Measurements from ENCODE around the gene TEAD4.

The TEAD4 gene

DNA sequence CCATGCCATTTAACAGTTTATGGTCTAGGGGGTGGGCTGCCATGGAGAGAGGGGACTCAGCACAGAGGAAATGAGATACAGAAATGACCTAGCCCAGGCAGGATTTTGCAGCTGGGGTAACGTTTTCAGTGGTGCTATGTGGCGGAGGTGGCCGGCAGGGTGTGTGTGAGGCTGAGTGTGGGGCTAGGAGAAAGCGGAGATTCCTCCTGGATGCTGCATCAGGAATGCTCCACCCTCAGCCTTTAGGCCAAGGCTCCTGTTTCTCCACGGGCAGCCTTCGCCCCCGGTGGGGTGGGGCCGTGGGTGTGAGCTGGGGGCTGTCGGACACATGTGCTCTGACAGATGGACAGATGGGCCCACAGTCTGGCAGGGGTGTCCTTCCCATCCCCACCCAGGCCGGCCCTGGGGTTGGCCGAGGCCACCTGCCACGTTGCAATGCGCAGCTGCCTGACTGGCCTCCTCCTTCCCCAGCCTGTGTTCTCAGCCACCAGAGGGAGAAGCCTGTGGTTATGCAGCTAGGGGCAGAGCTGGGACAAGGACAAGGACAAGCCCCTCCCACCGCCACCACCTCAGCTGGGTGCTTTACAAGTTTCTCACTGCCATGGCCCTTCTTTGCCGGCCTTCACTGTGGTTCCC lies 44.3 kb downstream of the TEAD4 start:
- DNase-seq, result no peak

DNA sequence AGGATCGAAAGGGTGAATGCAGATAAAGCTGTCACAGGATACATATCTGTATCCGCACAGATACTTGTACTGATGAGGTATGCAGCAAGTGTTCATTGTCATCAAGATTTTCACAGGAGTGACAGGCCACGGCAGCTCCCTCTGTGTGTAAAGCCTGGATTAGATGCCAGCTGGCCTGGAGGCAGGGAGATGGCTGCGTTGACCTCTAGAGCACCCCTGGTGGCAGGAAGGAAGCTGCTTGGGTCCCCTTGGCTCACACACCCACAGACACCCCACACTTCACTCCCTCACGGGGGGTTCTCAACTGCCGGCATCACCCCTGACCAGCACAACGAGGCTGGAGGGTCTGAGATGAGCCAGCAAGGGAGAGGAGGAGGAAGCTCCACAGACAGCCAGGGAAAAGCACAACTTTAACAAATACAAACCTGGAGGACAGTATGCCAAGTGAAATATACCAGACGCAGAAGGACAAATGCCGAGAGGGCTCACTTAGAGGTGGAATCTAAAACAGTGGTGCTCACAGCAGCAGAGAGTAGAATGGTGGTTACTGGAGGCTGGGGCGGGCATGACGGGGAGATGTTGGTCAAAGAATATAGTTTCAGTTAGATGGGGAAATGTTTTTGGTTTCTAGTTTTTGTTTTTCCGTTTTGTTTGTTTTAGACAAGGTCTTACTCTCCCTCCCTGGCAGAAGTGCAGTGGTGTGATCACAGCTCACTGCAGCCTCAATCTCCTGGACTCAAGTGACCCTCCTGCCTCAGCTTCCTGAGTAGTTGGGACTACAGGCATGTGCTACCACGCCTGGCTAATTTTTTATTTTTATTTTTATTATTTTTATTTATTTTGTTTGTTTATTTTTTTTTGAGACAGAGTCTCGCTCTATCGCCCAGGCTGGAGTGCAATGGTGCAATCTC lies 45.7 kb downstream of the TEAD4 start:
- no peak for DNase-seq

DNA sequence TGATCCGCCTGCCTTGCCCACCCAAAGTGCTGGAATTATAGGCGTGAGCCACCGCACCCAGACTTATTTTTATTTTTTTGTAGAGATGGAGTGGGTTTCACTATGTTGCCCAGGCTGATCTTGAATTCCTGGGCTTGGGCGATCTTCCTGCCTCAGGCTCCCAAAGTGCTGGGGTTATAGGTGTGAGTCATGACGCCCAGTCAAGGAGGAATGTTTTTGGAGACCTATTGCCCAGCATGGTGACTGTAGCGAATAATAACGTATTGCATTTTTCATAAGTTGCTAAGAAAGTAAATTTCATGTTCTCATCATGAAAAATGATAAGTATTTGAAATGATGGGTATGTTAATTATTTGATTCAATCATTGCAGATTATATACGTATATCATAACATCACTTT lies 46.5 kb downstream of the TEAD4 start:
- DNase-seq, result no peak

DNA sequence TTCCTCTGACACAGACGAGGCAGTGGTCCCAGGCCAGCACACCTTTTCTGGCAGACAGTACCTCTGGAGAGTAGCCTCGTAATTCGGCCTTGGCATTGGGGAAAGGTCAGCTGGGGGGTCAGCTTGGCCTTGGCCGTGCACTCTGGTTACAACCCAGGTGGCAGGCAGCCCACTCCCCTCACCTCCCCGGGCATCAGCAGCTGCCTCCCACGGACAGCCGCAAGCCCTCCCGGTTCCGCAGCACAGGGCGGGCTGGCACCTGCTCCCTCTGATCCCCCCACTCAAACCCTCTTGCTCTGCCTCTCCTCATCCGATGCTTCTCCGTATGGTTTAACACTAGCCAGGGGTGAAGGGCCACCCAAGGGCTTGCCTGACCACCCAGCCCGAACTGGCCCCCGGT lies 50.6 kb downstream of the TEAD4 start:
- no peak for DNase-seq

DNA sequence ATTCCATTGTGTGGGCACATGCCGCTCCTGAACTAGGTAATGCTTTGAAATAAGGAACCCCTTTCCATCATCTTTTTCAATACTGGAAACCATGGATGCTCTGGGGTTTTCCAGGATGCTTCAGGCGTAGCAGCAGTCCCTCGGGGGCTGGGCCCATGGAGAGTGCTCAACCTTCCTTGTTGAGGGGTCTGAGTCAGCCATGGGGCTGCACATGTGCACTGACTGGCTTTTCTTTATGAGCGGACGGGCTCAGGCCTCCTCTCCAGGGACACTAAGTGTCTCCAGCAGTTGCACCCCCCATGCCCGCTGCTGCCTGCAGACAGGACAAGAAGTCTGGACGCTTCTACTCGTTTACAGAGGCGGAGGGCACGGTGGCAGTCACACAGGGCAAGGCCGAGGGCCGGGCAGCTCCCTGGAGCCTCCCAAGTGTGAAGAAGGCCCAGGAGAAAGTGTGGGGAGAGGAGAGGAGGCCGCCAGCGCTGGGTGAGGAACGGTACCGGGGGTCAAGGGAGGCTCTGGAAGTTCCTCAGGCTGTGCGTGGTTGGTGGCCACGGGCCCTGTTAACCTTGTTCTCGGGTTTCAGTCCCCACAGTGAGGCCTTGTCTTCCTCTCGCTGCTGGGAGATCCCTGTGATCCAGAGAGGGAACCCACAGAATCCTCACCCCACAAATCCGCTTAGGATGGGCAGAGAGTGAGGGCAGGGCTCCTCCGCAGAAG lies 51.2 kb downstream of the TEAD4 start:
- DNase-seq, result no peak

DNA sequence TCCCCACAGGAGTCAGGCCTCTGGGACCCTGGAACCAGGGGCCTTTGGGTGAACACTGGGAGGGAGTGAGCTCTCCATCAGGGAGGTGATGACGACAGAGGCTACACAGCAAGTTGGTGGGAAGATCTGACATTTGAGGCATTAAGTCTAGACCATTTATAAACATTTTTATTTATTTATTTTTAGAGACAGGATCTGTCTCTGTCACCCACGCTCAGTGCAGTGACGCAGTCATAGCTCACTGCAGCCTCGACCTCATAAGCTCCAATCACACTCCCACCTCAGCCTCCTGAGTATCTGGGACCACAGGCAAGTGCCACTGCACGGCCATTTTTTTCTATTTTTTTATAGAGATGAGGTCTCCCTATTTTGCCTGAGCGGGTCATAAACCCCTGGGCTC lies 53.6 kb downstream of the TEAD4 start:
- no peak for DNase-seq

DNA sequence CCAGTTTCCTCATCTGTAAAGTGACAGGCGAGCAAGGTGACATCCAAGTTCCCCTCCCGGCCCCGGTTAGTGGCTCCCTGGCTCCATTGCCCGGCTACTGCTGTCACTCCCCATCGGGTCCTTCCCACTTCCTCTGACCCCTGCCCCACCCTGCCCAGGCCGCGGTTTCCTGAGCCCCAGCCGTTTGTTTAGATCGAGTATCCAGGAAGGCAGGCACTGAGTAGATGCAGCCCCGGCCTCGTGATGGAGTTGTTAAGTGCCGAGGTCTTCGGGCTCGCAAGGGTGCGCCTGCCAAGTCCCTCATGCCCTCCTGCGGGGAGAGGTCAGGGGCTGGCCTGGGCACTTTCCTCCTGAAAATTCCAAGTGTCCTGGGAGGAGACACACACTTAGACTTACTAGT lies 55.4 kb downstream of the TEAD4 start:
- no peak for DNase-seq

DNA sequence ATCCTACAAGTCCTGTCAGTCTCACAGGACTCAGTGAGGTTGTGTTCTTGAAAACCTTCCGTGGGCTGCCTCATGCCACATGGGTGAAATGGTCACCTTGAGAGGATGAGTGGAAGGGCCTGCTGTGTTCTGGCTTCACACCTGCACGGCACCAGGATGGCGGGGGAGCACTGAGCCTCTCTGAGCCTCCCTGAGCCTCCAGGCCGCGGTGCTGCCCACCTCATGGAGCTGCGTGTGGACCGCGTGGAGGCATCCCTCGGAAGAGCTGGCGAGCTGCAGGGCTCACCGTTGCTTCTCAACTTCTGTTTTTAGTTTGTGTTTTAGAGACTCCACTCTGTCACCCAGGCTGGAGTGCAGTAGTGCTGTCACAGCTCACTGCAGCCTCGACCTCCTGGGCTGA lies 56.2 kb downstream of the TEAD4 start:
- DNase-seq, result no peak

DNA sequence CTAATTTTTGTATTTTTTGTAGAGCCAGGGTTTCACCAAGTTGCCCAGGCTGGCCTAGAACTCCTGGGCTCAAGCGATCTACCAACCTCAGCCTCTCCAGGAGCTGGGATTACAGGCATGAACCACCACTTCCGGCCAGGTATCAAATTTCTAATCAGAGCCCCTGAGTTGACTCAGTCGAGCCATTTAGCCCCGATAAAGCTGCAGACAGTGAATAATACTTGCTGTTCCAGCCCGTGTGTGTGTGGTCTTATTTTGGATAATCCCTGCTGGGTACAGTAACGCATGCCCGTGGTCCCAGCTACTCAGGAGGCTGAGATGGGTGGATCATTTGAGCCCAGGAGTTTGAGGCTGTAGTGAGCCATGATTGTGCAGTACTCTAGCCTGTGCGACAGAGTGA lies 57.0 kb downstream of the TEAD4 start:
- no peak for DNase-seq

DNA sequence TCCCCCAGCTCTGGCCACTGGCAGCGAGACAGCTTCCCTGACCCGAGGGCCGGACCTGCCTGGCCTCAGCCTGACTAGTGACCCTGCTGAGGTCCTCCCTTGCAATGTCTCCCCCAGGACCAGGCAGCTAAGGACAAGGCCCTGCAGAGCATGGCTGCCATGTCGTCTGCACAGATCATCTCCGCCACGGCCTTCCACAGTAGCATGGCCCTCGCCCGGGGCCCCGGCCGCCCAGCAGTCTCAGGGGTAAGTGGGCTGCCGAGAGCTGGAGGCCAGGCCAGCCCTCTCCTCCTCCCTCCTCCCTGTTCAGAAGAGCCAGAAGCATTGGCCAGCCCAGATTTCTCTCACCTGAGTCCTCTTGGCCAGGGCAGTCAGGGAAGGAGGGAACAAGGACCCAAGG lies 58.1 kb downstream of the TEAD4 start:
- no peak for DNase-seq

DNA sequence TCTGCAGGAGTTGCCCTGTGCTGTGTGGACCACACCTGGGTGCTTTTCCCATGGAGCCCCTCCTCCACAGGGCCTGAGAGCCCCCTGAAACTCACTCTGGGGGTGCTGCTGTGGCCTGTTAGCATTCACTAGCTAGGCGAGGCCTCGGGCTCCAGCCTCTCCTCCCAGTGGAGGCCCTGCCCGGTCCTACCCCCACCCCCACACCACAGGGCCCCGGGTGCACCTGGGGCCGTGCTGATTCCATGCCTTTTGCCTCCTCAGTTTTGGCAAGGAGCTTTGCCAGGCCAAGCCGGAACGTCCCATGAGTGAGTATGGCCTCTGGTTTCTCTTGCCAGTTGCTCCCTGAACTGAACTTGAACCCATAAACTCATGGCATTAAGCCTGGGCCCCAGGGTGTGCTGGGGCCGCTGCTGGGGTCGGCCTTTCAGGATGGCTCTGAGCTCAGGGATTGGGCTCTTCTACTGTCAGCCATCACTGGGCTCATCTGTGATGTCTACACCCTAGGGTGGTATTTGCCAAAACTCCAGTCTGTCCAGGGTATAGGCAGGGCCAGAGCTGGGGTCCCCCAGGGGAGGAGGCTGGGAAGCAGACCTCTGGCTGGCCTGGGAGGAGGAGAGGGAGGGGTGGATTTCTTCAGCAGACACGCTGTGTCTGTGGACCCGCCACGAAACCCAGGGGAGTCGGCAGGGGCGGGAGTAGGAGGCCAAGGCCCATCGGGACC lies 59.2 kb downstream of the TEAD4 start:
- DNase-seq, result no peak

DNA sequence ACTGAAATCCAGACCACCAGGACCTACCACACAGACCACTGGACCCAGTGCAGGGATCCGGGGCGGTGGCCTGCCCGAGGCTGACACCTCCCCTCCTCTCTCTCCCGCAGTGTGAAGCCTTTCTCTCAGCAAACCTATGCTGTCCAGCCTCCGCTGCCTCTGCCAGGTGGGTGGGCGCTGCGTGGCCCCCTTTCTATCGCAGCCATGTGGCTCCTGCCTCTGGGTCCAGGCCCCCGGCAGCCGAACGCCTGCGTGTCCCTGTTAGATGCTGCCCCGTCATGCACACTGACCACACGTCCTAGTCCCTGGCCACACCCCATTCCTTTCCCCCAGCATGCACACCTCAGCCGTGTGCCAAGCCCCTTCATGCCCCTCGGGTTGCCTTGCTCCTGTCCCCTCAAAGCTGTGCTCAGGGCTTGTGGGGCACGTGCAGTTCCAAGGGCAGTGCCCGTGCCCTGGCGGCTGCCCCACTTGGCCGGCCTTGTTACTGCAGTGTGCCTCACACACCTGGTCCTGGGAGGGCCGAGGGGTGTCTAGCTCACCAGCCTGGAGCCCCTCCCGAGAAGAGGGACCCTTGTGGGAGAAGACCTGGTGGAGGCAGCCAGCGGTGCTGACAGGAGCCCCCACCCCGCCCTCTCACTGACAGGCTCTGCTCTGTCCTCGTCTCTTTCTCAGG lies 59.9 kb downstream of the TEAD4 start:
- DNase-seq, result no peak

DNA sequence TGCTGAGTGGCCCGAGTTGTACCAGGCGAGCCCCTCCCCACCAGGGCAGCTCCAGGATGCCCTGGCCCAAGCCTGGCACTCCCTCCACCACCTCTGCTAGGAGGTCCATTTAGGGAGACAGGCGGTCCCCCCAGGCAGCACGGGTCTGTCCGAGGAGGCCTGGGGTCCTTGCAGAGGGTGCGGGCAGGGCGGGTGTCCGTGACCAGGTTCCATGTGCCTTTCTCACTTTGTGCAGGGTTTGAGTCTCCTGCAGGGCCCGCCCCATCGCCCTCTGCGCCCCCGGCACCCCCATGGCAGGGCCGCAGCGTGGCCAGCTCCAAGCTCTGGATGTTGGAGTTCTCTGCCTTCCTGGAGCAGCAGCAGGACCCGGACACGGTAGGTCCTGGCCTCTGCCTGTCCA lies 61.2 kb downstream of the TEAD4 start:
- DNase-seq, result no peak

DNA sequence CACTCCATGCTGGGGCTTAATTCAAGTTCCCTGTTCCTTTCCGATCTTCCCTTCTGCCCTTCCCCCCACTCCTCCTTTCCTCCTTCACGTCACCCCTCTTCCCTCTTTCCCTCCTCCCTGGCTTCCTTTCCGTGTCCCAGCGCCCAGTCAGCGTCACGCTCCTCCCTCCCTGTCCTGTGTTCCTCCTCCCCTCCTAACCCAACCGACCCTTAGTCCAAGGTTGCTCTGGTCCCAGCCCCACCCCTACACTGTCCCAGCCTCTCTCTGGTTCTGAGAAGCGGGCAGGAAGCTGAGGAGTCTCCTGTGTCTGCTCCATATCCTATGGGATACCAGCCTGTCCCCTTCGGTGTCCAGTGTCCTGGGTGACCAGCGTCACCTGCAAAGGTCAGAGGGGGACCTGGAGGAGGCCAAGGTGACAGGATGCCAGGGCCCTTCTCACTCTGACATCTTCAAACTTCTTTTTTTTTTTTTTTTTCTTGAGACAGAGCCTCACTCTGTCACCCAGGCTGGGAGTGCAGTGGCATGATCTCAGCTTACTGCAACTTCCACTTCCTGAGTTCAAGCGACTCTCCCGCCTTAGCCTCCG lies 61.7 kb downstream of the TEAD4 start:
- DNase-seq, result no peak

DNA sequence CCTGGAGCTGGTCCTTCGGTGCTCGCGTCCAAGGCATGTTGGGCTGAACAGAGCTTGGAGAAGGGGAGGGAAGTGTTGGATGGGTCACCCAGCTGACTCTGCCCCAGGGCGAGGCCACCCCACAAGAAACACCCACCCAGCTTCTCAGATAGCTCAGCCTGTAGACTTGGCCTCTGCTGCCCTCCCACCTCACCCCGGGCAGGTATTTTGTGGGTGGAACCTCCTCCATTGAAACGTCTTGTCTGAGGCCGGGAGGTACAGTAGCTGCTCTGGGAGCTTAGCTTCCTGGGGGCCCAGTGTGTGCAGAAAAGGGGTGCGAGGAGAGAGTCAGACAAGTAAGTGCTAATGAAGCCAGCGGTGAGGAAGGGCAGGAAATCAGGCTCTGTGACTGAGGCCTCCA lies 63.2 kb downstream of the TEAD4 start:
- no peak for DNase-seq

DNA sequence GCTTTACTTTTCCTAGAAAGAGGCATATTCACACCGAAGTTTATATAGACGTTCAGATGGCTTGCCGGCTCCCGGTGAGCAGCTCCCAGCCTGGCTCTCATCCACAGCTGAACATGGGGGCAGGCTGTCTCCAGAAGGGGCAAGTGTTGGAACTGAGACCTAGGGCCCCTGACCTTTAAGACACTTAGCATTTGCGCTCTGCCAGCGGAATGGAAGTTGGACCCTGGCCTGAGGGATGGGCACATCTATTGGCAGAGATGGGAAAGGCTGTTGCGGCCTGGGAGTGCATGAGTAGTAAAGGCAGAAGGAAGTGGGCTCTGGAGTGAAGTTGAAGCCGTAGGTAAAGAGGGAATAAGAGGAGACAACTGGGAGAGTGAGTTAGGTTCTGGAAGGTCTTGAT lies 63.8 kb downstream of the TEAD4 start:
- no peak for DNase-seq

DNA sequence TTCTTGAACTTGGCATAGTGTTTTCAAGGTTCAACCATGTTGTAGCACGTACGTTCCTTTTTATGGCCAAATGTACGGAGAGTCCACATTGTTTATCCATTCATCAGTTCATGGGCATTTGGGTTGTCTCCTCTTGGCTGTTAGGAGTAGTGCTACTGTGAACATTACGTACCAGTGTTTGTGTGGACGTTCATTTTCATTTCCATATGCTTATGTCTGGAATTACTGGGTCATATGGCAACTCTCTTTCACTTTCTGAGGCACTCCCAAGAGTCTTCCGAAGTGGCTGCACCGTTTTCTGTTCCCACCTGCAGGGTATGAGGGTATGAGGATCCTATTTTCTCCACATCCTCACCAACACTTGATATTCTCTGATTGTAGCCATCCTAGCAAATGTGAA lies 68.9 kb downstream of the TEAD4 start:
- no peak for DNase-seq

DNA sequence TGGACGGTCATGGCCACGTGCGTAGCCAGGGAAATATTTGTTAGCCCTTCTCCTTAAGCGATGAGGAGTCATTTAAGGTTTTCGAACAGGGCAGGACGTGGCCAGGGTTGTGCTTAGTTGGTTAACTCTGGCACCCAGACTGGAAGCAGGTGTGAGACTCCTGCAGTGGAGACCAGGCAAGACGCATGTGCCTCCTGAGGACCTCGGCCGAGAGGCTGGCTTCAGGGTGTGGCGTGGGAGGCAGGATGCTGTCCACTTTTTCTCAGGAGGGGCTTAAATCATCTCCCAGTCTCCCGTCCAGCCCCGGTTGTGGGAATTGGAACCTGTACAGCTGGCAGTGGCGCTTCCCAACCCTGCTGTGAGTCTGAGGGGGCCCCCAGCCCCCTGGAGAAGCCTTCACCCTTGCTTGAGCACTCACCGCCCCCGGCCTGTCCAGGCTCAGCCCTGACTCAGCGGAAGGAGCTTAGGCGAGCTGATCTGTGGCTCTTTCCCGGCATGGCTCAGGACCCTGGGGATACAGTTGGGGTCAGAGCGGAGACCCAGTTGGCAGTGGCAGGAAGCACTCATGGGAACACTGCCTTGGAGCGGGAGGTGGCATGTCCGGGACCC lies 71.7 kb downstream of the TEAD4 start:
- DNase-seq, result no peak

DNA sequence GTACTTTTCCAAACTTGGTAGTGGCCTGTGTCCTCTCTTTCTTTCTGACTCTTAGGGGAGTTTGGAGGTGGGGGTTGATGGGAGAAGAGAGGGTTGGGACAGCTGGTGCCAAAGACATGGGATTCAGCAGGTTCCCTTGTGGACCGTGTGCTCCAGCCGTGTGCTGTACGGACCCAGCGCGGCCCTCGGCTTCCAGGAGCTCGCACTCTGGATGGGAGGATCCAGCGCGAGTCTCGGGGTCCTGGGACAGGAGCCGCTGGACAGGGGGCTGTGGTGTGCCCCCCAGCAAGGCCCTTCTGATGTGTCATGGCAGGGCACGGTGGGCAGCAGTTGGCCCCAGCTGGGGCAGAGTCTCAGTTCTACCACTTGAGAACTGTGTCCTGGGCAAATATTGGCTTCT lies 73.0 kb downstream of the TEAD4 start:
- DNase-seq, result no peak

DNA sequence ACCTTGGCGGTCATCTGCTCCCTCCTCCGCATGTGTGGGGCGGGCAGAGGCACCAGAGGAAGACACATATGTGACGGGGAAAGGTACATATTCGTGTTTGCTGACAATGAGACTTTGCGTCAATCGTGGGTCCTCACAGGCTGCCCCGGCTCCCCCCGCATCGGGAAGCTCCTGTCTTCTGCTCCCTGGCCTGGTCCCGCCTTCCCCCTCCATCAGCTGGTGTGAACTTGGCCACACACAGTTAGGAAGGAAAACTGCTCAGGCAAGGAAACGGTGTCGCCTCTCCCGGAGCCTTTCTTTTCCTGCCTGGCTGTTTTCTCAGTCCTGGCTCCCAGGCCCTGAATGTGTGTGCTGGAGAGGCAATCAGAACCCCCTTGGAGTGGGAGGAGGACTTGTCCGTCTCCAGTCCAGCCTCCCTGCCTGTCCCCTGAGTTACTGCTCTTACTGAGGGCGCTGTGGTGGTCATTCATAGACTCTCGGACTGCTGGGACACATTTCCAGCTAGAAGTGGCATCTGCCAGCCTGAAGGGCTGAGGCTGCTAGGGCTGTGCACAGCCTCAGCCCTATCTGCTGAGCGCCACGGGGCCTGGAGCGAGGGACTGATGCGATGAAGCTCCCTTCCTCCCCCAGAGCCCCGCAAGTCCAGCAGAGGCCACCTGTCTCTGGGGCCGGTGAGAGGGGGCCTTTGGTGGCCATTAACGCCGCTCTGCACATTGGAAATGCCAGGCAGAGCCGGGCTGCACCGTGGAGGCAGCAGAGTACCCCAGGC lies 73.8 kb downstream of the TEAD4 start:
- no peak for DNase-seq

DNA sequence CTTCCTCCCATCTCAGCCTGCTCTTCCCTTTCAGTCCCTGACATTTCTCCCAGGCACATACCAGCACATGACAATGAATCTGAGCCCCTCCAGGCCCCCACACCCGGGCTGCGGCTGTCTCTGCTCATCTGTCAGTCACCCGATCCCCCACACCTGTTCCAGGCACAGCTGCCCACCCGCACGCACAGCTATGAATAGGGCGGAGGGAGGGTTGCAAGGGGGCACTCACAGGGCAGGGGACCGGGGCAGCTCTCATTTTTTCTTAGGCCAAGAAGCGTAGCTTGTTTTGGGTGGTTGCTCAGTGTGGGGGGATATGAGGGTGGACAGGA lies 74.3 kb downstream of the TEAD4 start:
- no peak for DNase-seq
